ENCODE measurements around the gene MOSPD3.
A peak's percentile ranks its signal among the peaks of the same experiment; 100 is the strongest.

The MOSPD3 gene

DNA sequence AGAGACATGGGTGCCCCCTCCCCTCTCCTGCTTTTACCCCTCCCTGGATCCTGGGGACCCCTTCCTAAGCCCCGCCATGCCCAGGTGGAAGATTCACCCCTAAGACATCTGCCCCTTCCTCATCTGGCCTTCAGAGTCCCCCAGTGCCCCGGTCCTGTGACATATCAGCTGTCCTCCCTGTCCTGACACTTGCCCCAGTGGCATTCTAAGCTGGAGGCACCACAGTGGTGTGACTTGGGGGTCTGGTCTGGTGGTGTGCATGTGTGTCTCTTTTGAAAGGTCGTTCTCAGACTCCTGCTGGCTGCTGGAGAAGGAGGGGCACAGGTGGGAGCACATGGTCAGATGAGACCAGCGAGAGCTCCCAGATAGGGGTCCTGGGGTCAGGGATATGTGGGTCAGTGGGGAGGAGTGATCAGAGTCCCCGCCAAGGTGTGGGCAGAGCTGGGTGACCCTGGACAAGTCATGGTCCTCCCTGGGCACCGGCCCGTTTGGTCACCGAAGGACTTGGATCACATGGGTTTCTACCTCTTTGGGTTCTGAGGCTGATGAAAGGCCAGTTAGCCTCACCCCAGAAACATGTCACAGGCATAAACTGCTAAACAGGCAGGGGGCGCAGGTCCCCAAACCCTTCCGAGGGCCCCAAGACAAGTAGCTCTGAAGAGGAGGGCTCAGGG lies 29.7 kb downstream of the MOSPD3 start:
- TF ChIP-seq EZH2 (IDR thresholded peaks at IDR 0.05; ENCODE audit: borderline replicate concordance, low read depth, low read length, severe bottlenecking): no peak
- TF ChIP-seq, protein P1, sequence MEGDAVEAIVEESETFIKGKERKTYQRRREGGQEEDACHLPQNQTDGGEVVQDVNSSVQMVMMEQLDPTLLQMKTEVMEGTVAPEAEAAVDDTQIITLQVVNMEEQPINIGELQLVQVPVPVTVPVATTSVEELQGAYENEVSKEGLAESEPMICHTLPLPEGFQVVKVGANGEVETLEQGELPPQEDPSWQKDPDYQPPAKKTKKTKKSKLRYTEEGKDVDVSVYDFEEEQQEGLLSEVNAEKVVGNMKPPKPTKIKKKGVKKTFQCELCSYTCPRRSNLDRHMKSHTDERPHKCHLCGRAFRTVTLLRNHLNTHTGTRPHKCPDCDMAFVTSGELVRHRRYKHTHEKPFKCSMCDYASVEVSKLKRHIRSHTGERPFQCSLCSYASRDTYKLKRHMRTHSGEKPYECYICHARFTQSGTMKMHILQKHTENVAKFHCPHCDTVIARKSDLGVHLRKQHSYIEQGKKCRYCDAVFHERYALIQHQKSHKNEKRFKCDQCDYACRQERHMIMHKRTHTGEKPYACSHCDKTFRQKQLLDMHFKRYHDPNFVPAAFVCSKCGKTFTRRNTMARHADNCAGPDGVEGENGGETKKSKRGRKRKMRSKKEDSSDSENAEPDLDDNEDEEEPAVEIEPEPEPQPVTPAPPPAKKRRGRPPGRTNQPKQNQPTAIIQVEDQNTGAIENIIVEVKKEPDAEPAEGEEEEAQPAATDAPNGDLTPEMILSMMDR (IDR thresholded peaks at IDR 0.05; ENCODE audit: borderline replicate concordance, extremely low read depth, low read length, poor library complexity, severe bottlenecking): no peak
- Histone ChIP-seq H3K4me1 (ENCODE audit: insufficient read depth, low read length) (no peaks in the 10 kb centered on the region), H3K9ac (ENCODE audit: low read depth, low read length) (no peak overlapping the region), H2AFZ (ENCODE audit: low read depth, low read length) (no peak overlapping the region), H3K4me3 (ENCODE audit: low read depth in 1 of 2, low read length in 2 of 2) (no peak overlapping the region), H3K9me3 (ENCODE audit: insufficient read depth, low read length, severe bottlenecking) (no peaks in the 10 kb centered on the region), H4K20me1 (ENCODE audit: insufficient read depth, low read length) (no peaks in the 10 kb centered on the region), H3K79me2 (ENCODE audit: insufficient read depth, low read length) (no peaks in the 10 kb centered on the region), H3K4me2 (ENCODE audit: insufficient read depth, low read length) (no peak overlapping the region), H3K36me3 (ENCODE audit: insufficient read depth, low read length) (no peaks in the 10 kb centered on the region), H3K27me3 (ENCODE audit: insufficient read depth, low read length, poor library complexity) (no peaks in the 10 kb centered on the region), H3K27ac (ENCODE audit: low read length) (no peak overlapping the region)
- ATAC-seq (ENCODE audit: insufficient read depth, low read depth): no peak
- no peak for DNase-seq

DNA sequence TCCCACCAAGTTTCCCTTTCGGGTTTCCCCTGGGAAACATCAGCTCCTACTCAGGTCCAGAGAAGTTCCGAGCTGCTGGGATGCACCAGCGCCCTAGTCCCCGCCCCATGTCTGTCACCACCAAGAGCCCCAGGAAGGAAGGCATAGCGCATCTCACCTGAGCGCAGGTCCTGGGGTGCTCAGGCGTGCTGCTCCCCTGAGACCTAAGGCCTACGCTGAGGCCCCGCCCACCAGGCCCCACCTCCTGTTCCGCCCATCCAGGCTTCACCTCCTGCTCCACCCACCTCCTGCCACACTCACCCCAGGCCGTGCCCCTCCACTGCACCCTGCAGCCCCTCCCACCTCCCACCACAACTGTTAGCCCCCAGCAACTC lies 30.2 kb downstream of the MOSPD3 start:
- ATAC-seq (ENCODE audit: insufficient read depth, low read depth): peak; percentile 73
- H3K4me1 ChIP-seq (ENCODE audit: insufficient read depth, low read length): no peaks in the 10 kb centered on the region
- no peak overlapping the region for H3K4me2 ChIP-seq (ENCODE audit: insufficient read depth, low read length)
- no peak overlapping the region for H2AFZ ChIP-seq (ENCODE audit: low read depth, low read length)
- no peaks in the 10 kb centered on the region for H4K20me1 ChIP-seq (ENCODE audit: insufficient read depth, low read length)
- H3K4me3 ChIP-seq (ENCODE audit: low read depth in 1 of 2, low read length in 2 of 2): no peak overlapping the region
- peaks cover 1% of the 10 kb centered on the region for H3K27me3 ChIP-seq (ENCODE audit: insufficient read depth, low read length, poor library complexity)
- TF ChIP-seq EZH2 (IDR thresholded peaks at IDR 0.05; ENCODE audit: borderline replicate concordance, low read depth, low read length, severe bottlenecking): no peak
- TF ChIP-seq, protein P1 (IDR thresholded peaks at IDR 0.05; ENCODE audit: borderline replicate concordance, extremely low read depth, low read length, poor library complexity, severe bottlenecking): no peak
- H3K9ac ChIP-seq (ENCODE audit: low read depth, low read length): no peak overlapping the region
- H3K27ac ChIP-seq (ENCODE audit: low read length): no peak overlapping the region
- no peaks in the 10 kb centered on the region for H3K36me3 ChIP-seq (ENCODE audit: insufficient read depth, low read length)
- no peaks in the 10 kb centered on the region for H3K9me3 ChIP-seq (ENCODE audit: insufficient read depth, low read length, severe bottlenecking)
- H3K79me2 ChIP-seq (ENCODE audit: insufficient read depth, low read length): no peaks in the 10 kb centered on the region
- DNase-seq: peak; percentile 33

DNA sequence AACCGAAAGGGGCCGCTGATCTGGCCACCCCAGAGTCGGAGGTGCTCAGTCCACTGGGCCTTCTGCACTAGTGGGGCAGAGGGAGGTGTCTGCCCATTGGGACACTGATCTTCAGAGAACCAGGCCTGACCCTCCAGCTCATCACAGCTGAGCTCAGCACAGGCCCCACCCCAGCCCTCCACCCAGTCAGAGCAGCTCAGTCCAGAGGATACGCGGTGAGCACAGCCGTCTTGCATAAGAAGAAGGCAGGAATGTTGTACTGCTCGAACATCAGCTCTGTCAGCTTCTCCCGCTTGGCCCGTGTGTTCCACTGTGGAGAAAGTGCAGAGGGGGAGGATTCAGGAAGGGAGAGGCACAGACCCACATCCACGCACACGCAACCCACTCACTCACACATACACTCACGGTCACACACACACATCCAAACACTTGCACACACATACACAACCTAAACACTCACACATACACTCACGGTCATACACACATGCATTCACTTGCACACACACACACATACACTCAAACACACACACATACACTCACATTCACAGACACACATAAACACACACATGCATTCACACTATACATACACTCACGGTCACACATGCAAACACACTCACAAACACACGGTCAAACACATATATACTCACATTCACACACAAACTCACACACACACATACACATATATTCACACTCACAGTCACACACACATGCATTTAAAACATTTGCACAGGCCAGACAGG lies 37.7 kb downstream of the MOSPD3 start:
- H3K4me2 ChIP-seq (ENCODE audit: insufficient read depth, low read length): no peak overlapping the region
- H4K20me1 ChIP-seq (ENCODE audit: insufficient read depth, low read length): no peaks in the 10 kb centered on the region
- H3K4me3 ChIP-seq (ENCODE audit: low read depth in 1 of 2, low read length in 2 of 2): no peak overlapping the region
- H3K9me3 ChIP-seq (ENCODE audit: insufficient read depth, low read length, severe bottlenecking): no peaks in the 10 kb centered on the region
- H3K27me3 ChIP-seq (ENCODE audit: insufficient read depth, low read length, poor library complexity): peaks cover 2% of the 10 kb centered on the region
- ATAC-seq (ENCODE audit: insufficient read depth, low read depth) (no peak), DNase-seq (no peak)
- H3K79me2 ChIP-seq (ENCODE audit: insufficient read depth, low read length): no peaks in the 10 kb centered on the region
- H3K36me3 ChIP-seq (ENCODE audit: insufficient read depth, low read length): no peaks in the 10 kb centered on the region
- no peaks in the 10 kb centered on the region for H3K4me1 ChIP-seq (ENCODE audit: insufficient read depth, low read length)
- H2AFZ ChIP-seq (ENCODE audit: low read depth, low read length): no peak overlapping the region
- no peak for TF ChIP-seq EZH2 (IDR thresholded peaks at IDR 0.05; ENCODE audit: borderline replicate concordance, low read depth, low read length, severe bottlenecking)
- TF ChIP-seq, protein P1 (IDR thresholded peaks at IDR 0.05; ENCODE audit: borderline replicate concordance, extremely low read depth, low read length, poor library complexity, severe bottlenecking): no peak
- no peak overlapping the region for H3K9ac ChIP-seq (ENCODE audit: low read depth, low read length)
- no peak overlapping the region for H3K27ac ChIP-seq (ENCODE audit: low read length)

All from DND-41 (cell line).